ENCODE data around the gene SFMBT2.
"Not testable (repeated sequence)": the region's sequence is repeated elsewhere in the genome, so short reads cannot be mapped to it uniquely, and the experiment has no call there.

SFMBT2 gene

DNA sequence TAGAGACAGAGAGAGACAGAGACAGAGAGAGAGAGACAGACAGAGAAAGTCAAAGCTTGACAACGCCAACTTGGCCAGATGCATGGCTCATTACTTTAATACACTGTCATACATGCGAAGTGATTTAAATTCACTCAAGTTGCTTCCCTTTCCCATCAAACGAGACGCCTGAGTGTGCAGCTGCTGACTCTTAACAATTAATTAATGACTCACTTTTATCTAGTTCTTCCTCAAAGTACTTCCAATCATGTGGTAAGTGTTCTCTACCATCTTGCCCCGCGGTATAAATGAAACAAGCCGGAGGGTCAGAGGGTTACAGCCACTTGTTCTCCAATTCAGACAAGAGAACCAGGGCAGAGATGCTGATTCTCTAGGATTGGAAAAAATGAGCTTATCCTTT, 90.8 kb downstream of the SFMBT2 start:
- DNase-seq (ENCODE audit: low spot score): no peak

DNA sequence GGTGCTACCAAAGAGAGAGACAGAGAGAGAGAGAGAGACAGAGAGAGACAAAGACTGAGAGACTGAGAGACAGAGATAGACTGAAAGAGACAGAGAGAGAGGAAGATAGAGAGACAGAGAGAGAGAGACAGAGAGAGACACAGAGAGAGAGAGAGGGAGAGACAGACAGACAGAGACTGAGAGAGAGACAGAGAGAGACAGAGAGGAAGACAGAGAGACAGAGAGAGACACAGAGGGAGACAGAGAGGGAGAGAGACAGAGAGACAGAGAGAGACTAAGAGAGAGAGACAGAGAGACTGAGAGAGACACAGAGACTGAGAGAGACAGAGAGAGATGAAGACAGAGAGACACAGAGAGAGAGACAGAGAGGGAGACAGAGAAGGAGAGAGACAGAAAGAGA, 91.2 kb downstream of the SFMBT2 start:
- no peak for DNase-seq (ENCODE audit: low spot score)

DNA sequence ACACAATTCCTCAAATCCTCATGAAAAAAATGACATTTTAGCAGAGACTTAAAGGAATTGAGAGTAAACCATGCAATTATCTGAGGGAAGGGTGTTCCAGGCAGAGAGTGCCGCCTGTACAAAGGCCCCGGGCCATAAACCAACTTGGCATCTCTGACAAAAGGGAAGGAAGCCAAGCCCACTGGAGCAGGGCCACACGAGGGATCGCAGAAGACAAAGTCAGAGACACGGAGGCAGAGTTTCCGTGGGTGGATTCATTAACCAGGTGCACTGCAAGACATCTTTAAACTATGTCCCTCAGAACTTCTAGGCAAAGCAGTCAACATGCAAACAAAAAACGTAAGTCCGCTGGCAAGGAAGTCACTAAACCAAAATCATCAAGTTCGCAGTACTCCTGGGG, 92.0 kb downstream of the SFMBT2 start:
- peak; percentile 41 for DNase-seq (ENCODE audit: low spot score)

DNA sequence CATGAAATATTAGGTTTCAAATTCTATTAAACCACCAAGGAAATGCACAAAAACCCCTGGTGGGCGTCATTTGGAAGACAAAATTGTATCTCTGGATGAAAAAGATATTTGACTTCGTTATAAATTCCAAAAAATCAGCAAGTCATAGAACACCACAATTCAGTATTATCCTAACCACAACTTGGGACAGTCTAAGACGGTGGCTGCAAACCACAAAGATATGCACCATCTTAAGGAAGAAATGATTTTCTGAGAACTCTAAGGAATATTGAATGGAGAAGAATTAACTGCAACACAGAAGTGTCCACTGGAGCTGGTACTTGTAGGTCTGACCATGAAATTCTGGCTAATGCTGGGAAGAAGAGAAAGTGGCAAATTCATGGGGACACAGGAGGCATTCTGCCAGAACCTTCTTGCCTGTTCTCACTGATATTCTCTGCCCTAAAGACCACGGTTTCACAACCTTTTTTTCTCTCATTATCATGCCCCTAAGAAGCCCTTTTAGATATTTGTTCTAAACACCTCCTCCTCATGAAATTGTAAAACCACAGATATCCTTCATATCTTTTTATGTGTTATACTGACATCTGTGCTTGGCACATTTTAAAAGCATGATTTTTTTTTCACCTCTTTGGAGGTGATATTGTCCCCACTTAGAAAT, 92.9 kb downstream of the SFMBT2 start:
- DNase-seq (ENCODE audit: low spot score): no peak

DNA sequence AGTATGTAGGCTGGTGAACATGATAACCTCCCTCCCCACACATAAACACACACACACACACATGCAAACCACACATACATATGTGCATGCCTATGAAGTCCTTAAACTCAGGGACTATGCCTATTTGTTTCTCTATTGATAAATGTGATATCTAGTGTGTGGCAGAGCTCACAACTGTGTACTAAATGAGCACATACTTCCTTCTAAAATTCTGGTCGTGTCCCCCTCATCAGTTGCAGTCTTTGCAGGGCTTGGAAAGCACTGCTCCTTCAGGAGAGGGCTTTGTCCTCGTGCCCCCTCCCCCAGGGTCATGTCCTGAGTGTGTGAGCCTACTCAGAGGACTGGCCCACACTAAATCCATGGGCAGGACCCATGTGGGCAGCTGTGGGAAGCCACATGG, 94.0 kb downstream of the SFMBT2 start:
- no peak for DNase-seq (ENCODE audit: low spot score)

DNA sequence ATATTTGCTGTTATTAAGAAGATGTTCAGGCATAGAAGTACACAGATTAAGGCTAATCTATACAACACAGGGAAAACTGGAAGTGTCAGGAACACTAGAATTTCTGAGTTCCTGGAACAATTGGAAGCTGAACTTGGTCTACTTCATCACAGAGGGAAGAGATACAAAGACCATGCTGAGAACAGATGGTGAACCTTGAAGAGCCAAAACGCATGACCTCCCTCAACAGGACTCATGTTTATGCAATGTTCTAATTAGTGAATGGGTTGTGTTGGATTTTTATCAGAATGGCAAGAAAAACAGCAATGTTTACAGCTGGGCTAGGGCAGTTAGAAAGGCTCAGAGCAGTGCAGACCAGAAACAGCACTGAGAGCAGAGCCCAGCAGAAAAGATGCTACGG, 94.9 kb downstream of the SFMBT2 start:
- DNase-seq (ENCODE audit: low spot score): no peak

DNA sequence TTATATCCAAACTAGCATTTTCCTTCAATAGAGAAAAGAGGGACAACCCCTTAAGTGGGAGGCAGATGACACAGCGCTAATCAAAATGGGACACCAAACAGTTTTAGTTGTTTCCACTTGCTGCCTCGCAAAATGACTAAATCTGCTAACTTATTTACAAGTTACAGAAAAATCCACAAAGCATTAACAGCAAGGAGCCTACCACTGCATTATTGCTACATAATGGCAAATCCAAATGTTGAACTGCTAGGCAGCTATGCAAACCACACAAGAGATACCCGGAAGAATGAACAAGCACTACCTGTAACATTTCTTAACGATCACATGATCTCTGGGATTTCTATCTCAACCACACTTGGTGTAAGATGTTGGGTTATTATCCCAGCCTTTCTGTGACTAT, 96.7 kb downstream of the SFMBT2 start:
- no peak for DNase-seq (ENCODE audit: low spot score)

DNA sequence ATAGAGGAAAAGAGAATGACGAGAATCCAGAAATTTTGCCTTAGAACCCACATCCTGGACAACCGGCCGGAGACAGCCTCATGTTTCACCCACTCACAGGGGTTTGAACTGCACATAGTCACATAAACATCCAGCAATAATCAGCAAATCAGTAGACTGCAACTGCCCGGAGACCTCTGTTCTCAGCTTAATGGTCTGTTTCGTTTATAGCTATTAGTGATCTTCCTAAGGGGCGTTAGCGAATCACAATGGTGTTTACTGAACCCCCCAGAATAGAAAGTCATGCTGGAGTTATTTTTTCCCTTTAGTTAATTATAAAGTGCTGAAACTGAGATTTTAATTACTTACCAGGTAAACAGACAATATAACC, 98.4 kb downstream of the SFMBT2 start:
- DNase-seq (ENCODE audit: low spot score): no peak

DNA sequence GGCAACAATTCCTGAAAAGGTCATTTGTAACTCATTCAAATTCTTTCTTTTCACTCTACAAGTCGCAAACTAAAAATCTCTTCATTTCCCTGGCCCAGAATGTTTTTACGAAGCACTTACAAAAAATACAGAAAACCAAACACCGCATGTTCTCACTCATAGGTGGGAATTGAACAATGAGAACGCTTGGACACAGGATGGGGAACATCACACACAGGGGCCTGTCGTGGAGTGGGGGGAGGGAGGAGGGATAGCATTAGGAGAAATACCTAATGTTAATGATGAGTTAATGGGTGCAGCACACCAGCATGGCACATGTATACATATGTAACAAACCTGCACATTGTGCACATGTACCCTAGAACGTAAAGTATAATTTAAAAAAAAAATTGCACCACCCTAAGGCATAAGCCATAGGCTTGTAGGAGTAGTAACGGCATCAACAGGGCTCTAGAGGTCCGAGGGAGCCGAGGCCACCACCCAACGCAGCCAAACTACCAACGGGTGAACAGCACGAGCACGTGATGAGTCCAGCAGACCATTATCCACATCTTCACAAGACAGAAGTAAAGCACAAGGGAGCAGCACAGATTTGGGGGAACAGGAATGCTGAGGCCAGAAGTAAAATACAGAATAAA, 98.9 kb downstream of the SFMBT2 start:
- not testable (repeated sequence) for DNase-seq (ENCODE audit: low spot score)

DNA sequence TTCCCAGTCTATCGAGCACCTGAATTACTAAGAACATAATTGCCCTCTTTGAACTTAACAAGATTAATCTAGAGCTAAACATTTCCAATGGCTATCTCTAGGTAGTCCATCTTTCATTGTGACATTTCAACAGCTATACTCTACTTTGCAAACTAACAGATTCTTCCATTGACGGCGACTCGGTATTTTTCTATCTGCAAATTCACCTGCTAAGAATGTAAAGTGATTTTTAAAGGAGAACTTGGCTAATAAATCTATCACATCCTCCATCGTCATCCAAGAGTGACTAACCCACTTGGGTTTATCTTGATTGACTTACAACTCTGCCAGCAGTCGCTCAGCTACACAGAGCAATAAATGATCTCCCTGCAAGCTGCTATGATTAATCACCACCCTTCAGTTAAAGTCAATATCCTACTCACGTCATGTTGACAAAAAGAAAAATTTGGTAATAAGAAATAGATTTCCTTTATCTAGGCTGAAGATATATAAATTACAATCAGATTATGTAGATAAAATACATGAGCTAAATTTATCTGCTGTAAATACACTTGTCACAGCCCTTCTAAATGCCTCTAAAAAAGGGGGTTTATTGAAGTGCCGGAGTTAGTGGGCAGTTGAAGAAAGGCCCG, 99.5 kb downstream of the SFMBT2 start:
- DNase-seq (ENCODE audit: low spot score): no peak

DNA sequence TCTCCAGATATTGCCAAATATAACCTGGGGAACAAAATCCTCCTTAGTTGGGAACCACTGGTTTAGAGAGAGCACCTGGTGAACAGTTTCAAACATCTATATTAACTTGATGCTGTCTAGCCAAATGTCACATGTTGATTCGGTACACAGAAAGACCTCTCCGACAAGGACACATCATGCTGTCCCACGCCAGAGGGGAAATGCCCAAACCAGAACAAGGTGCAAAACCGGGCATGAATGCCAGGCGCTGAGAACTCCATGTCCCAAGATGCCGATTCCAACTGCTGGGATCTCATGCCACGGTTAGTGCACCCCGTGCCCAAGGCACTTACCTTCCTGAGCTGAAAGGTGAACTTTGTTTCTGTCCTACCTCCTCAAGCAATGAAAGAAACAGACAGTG, 100.8 kb downstream of the SFMBT2 start:
- no peak for DNase-seq (ENCODE audit: low spot score)

DNA sequence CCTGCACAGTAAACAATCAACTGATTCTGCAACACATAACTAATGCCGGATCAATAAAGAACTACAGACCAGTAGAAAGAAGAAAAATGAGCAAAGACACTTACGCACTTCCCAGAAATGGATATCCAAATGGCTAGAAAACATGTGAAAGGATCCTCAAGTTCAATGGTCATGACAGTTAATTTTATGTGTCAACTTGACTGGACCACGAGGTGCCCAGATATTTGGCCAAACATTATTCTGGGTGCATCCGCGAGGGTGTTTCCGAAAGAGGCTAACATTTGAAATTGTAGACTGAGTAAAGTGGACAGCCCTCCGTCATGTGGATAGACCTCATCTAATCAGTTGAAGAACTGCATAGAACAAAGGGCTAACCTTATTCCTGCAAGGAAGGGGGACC, 102.0 kb downstream of the SFMBT2 start:
- no peak for DNase-seq (ENCODE audit: low spot score)

DNA sequence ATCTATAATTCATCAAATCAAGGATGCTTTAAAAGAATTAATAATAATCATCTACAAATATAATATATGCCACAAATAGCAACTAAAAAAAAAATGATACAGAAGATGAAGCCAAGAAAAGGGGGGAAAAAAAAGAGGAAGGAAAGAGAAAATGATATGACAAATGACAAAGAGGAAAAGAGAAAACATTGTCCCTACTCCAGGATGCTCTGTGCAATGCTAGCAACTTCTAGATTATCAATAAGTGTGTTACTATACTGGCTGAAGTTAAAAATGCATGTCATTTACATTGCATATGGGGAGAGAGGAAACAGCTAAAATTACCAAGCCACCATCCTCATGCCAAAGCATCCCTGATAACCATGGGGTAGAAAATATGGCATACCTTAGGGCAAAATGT, 104.2 kb downstream of the SFMBT2 start:
- DNase-seq (ENCODE audit: low spot score): no peak

DNA sequence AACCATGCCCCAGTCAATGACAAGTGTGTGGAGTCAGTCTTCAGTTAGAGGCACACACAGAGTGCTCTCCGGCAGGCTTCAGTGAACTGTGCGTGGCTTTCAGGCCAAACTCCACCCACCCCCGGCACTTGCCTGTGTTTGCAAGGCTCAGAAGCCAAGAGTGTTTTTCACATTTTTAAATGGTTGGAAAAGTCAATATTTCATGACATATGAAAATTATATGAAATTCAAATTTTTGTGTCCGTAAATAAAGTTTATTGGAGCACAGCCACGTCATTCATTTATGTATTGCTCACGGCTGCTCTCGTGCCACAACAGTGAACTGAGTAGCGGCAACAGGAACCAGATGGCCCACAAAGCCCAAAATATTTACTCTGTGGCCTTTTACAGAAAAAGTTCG, 104.7 kb downstream of the SFMBT2 start:
- DNase-seq (ENCODE audit: low spot score): no peak

DNA sequence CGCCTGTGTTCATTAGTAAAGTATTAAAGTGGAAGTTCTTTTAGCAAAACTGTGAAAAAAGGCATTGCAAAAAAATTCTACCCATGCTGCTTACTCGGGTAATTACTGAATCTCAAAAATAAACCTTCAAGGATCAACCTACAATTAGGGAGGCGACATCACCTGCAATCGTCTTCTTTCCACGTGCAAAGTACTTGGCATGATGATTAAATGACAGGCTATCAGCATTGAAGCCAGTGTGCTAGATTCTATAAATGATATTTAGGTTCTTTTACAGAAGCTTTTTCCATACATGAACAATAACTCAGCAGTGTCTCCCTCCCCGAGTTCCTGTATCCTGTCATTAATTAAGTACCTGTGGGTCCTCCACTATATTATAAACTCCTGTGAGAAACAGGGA, 105.8 kb downstream of the SFMBT2 start:
- DNase-seq (ENCODE audit: low spot score): no peak

DNA sequence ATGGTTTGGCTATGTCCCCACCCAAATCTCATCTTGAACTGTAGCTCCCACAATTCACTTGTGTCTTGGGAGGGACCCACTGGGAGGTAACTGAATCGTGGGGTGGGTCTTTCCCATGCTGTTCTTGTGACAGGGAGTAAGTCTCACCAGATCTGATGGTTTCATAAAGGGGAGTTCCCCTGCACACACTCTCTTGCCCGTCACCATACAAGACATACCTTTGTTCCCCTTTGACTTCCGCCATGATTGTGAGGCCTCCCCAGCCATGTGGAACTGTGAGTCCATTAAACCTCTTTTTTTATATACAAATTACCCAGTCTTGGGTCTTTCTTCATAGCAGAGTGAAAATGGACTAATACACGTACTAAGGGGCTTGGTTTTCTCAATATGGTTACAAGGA, 106.7 kb downstream of the SFMBT2 start:
- no peak for DNase-seq (ENCODE audit: low spot score)

DNA sequence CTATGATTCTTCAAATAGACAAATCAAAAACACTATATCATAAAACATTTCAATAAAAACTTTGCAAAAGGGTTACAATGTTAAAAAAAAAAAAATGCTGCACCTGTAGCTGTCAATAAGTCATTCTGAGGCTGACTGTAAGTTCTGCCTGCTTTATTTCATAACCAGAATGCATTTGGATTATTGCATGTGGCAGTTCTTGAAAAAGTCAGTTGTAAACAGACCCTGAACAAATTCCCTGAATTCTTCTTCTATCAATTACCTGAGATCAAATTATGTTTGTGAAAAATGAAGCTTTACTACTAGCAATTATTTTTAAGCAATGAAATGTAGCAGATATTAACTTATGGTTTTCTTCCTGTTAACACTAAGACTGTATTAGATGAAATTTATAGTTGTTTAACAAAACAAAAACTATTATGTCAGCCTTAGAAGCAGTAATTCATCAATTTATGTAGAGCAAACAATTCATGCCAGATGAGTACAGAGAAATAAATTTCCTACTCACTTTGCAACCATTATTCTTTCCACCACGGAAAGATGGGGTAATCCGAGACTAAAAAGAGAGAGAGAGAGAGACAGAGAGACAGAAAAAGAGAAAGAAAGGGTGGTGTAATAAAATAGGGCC, 107.8 kb downstream of the SFMBT2 start:
- DNase-seq (ENCODE audit: low spot score): no peak

DNA sequence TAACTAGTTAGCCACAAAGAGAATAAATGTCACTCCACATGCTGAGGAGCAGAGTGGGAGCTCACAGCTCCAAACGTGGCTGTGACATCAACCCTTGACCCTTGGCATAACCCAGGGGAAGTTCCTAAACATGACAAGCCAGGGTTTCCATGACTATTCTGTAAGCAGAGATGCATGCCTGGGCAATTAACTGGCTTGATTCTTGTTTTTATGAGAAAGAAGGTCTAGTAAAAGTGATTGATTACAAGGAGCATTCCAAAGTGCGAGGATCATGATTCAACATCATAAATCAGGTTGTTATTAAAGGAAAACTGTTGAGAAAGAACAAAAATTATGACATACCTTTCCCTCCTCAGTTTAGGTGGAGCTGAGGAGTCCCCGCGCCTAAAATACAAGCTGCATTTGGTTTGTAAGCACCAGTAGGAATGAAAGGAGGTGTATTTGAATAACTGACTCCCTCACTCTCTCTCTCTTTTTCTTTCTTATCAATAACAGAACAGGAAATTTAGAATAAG, 108.4 kb downstream of the SFMBT2 start:
- no peak for DNase-seq (ENCODE audit: low spot score)

DNA sequence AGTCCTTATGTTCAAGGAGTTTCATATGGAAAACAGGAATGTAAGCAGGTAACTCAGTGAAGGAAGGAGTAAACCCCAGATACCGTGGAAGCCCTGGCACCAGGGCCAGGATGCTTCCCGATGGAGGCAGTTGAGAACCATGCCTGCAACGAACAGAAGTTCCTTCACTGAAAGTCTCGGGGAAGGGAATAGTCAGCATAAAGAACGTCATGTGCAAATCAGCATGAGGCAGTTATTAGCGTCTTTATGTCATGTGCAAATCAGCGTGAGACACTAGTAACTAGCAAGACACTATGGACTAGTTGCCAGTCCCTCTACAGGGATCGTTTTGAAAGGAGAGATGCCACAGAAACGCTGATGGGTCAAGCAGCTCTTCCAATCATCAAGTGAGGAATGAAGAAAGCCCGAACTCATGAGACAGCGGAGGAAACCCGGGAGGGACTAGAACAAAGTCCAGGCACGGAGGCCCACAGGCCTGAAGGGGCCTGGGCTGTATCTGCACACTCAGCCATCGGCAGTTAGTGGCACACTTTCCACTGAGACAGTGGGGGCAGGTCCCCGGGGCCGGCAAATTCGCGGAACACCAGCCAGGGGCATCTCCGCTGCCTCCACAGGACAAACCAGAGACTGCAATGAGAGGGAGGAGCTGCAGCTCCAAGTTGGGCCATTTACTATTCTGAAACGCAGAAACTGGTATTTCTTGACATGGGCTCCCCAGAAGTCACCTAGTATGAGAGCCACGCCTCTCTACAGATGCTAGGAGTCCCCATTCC, 109.6 kb downstream of the SFMBT2 start:
- no peak for DNase-seq (ENCODE audit: low spot score)

DNA sequence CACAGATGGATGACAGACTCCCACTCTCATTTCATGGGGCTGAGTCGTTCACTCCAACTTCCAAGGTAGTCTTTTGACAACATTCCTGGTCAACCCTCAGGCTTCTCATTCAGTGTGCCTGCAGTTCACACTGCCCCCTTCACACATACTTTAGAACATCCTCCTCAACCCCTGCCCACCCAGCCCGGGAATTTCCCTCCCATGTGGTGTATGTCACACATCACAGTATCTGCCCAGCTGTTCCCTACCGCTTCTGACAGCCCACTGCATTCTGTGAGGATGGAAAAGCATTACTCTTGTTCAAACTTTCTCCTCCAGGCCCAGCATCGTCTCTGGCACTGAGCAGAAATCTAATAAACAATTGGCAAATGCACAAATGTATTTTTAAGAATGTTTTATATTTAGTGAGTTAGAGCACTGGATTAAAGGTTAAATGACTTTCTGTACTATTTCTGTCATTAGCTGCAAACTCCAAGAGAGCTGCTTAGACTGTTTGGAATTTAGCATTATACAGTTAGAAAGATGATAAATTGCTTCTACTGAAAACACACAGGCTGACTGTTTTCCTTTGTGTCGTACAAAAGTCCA, 110.4 kb downstream of the SFMBT2 start:
- no peak for DNase-seq (ENCODE audit: low spot score)

DNA sequence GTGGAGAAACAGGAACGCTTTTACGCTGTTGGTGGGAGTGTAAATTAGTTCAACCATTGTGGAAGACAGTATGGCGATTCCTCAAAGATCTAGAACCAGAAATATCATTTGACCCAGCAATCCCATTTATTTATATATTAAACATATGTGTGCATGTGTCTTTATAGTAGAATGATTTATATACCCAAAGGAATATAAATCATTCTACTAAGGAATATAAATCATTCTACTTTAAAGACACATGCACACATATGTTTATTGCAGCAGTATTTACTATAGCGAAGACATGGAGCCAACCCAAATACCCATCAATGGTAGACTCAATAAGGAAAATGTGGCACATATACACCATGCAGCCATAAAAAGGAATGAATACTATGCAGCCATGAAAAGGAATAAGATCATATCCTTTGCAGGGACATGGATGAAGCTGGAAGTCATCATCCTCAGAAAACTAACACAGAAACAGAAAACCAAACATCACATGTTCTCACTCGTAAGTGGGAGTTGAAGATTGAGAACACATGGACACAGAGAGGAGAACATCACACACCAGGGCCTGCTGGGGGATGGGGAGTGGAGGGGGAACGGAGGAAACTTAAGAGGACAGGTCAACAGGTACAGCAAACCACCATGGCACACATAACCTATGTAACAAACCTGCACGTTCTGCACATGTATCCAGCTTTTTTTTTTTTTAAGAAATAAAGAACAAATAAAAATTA, 111.1 kb downstream of the SFMBT2 start:
- DNase-seq (ENCODE audit: low spot score): not testable (repeated sequence)

All from putamen (tissue), 1 donor.